SK-N-SH (cell line): Measurements from ENCODE around the gene GALM. TPM values are rescaled to one million over a fixed set of nuclear protein-coding genes. Genes with fewer than 3 reads are reported as not detected.

ENCODE experiments used
- CTCF ChIA-PET: fragments of 300-600, 350-600 bp; formaldehyde crosslinking; extraction: SDS; loops from one replicate; lab custom pipeline; 2021; lab: Yijun Ruan, JAX
- POLR2A ChIA-PET: fragments of 350-600 bp; sonication (Branson Sonifier 250); formaldehyde crosslinking; extraction: SDS; loops from one replicate; lab custom pipeline; 2020; ENCODE audit warnings: antibody characterized with exemption, inconsistent platforms; lab: Yijun Ruan, JAX
- DNase-seq: peaks from one replicate; pipeline ENCODE4 v3.0.0; 2012
- H2AFZ ChIP-seq: fragments of 200-600 bp; sonication (generic); 2 replicates; pipeline ENCODE4 v1.8.1; 2016; ENCODE audit warnings: antibody characterized with exemption, mild to moderate bottlenecking, low read depth
- H3F3A ChIP-seq: fragments of 200-600 bp; sonication (generic); replicated peaks from 2 replicates; pipeline ENCODE3; 2016; ENCODE audit warnings: antibody characterized with exemption, mild to moderate bottlenecking; ENCODE audit not compliant: insufficient read depth
- H3K27ac ChIP-seq, 2 experiments: fragments of 200-500 bp in 1 of 2; fragments of 200-600 bp in 1 of 2; sonication (Bioruptor generic) in 1 of 2; sonication (generic), shearing (Covaris generic) in 1 of 2; 2 replicates each; pipeline versions ENCODE4 v1.5.1 to v1.6.1; 2014 to 2016; ENCODE audit warnings: low read depth in 2 of 2, inconsistent platforms in 1 of 2, low read length in 1 of 2, mild to moderate bottlenecking in 1 of 2, mixed read lengths in 1 of 2
- H3K27me3 ChIP-seq: fragments of 200-600 bp; sonication (generic), shearing (Covaris generic); 2 replicates; pipeline ENCODE4 v1.6.1; 2016; ENCODE audit warnings: mixed run types; ENCODE audit not compliant: insufficient read depth
- H3K36me3 ChIP-seq, 2 experiments: fragments of 200-500 bp in 1 of 2; fragments of 200-600 bp in 1 of 2; sonication (Bioruptor generic) in 1 of 2; sonication (generic) in 1 of 2; replicated peaks in 1 of 2; 2 replicates each; pipeline versions ENCODE3 to v1.5.1; 2014 to 2016; ENCODE audit warnings: low read length in 1 of 2, mild to moderate bottlenecking in 1 of 2; ENCODE audit not compliant: insufficient read depth in 2 of 2, control insufficient read depth in 1 of 2
- H3K4me1 ChIP-seq, 2 experiments: fragments of 200-500 bp in 1 of 2; fragments of 200-600 bp in 1 of 2; sonication (Bioruptor generic) in 1 of 2; sonication (generic), shearing (Covaris generic) in 1 of 2; 2 replicates each; pipeline versions ENCODE4 v1.5.1 to v1.6.1; 2014 to 2016; ENCODE audit warnings: low read depth in 1 of 2, low read length in 1 of 2, mixed run types in 1 of 2; ENCODE audit not compliant: insufficient read depth in 2 of 2, control insufficient read depth in 1 of 2
- H3K4me2 ChIP-seq: fragments of 200-600 bp; sonication (generic), shearing (Covaris generic); 2 replicates; pipeline ENCODE4 v1.6.1; 2017; ENCODE audit warnings: mixed run types
- H3K4me3 ChIP-seq, 2 experiments: fragments of 200-500 bp in 1 of 2; fragments of 200-600 bp in 1 of 2; sonication (Bioruptor generic) in 1 of 2; sonication (generic), shearing (Covaris generic) in 1 of 2; 2 replicates each; pipeline versions ENCODE4 v1.5.1 to v1.8.1; 2014 to 2016; ENCODE audit warnings: low read depth in 2 of 2, inconsistent platforms in 1 of 2, low read length in 1 of 2, mild to moderate bottlenecking in 1 of 2, mixed read lengths in 1 of 2, moderate library complexity in 1 of 2
- H3K79me2 ChIP-seq: fragments of 200-600 bp; sonication (generic); 2 replicates; pipeline ENCODE4 v1.8.1; 2017; ENCODE audit warnings: mild to moderate bottlenecking; ENCODE audit not compliant: insufficient read depth
- H3K9ac ChIP-seq: fragments of 200-600 bp; sonication (generic); 2 replicates; pipeline ENCODE4 v1.6.1; 2017; ENCODE audit warnings: mixed run types
- H3K9me2 ChIP-seq: fragments of 200-600 bp; sonication (generic); 2 replicates; pipeline ENCODE4 v1.6.1; 2017; ENCODE audit warnings: mixed run types
- H3K9me3 ChIP-seq: fragments of 200-600 bp; sonication (generic); 2 replicates; pipeline ENCODE4 v1.6.1; 2017; ENCODE audit warnings: mixed run types, mild to moderate bottlenecking, moderate library complexity
- H4K20me1 ChIP-seq: fragments of 200-600 bp; sonication (generic); 2 replicates; pipeline ENCODE4 v1.6.1; 2017; ENCODE audit warnings: mild to moderate bottlenecking, mixed run types; ENCODE audit not compliant: insufficient read depth
- CHD2 ChIP-seq: fragments of 150-350 bp; IDR thresholded peaks from 2 replicates; pipeline ENCODE4 v1.6.1; 2018; ENCODE audit warnings: low read length; ENCODE audit not compliant: partially characterized antibody
- EP300 ChIP-seq, 2 experiments: IDR thresholded peaks; 2 replicates each; pipeline versions ENCODE4 v1.4.0 to v1.6.1; 2012; ENCODE audit warnings: borderline replicate concordance in 1 of 2, low read depth in 1 of 2, low read length in 1 of 2
- FOXJ3 ChIP-seq: sonication (generic); formaldehyde crosslinking; IDR thresholded peaks from 2 replicates; pipeline ENCODE4 v1.5.1; 2020; ENCODE audit warnings: mild to moderate bottlenecking, missing genetic modification reagents
- GABPA ChIP-seq: IDR thresholded peaks from 2 replicates; pipeline ENCODE4 v1.4.0; 2012; ENCODE audit warnings: low read depth, mild to moderate bottlenecking
- GATA2 ChIP-seq: sonication (generic); formaldehyde crosslinking; IDR thresholded peaks from 2 replicates; pipeline ENCODE4 v1.5.0; 2020; ENCODE audit warnings: mild to moderate bottlenecking, missing genetic modification reagents
- IRF3 ChIP-seq: fragments of 150-350 bp; IDR thresholded peaks from 2 replicates; pipeline ENCODE4 v1.6.1; 2016; ENCODE audit warnings: mild to moderate bottlenecking, low read depth, low read length
- MEF2A ChIP-seq: IDR thresholded peaks from 2 replicates; pipeline ENCODE4 v1.4.0; 2012; ENCODE audit warnings: low read depth, borderline replicate concordance
- MXI1 ChIP-seq: IDR thresholded peaks from 2 replicates; pipeline ENCODE4 v1.6.1; 2012; ENCODE audit warnings: mild to moderate bottlenecking, low read depth, low read length, improper control_type of control experiment
- NFIC ChIP-seq: IDR thresholded peaks from 2 replicates; pipeline ENCODE4 v1.4.0; 2012; ENCODE audit warnings: borderline replicate concordance
- POLR2AphosphoS5 ChIP-seq: IDR thresholded peaks from 2 replicates; pipeline ENCODE4 v1.6.1; 2012; ENCODE audit warnings: low read depth, low read length
- RAD21 ChIP-seq: IDR thresholded peaks from 2 replicates; pipeline ENCODE4 v1.6.1; 2012; ENCODE audit warnings: mild to moderate bottlenecking, low read length
- RCOR1 ChIP-seq: fragments of 150-350 bp; IDR thresholded peaks from 2 replicates; pipeline ENCODE4 v1.6.1; 2017; ENCODE audit warnings: antibody characterized with exemption, low read length
- RFX5 ChIP-seq: IDR thresholded peaks from 2 replicates; pipeline ENCODE4 v1.6.1; 2012; ENCODE audit warnings: mild to moderate bottlenecking, improper control_type of control experiment, low read length
- SIN3A ChIP-seq: IDR thresholded peaks from 2 replicates; pipeline ENCODE4 v1.6.1; 2012; ENCODE audit warnings: low read depth, mild to moderate bottlenecking, low read length, moderate library complexity, borderline replicate concordance
- TAF1 ChIP-seq: IDR thresholded peaks from 2 replicates; pipeline ENCODE4 v1.6.1; 2012; ENCODE audit warnings: low read depth, mild to moderate bottlenecking, low read length, moderate library complexity, borderline replicate concordance
- TCF12 ChIP-seq: IDR thresholded peaks from 2 replicates; pipeline ENCODE4 v1.4.0; 2012
- WGBS: methylation state at CpG from one replicate; pipeline ENCODE4 v1.1.6; 2017; ENCODE audit warnings: low lambda C conversion rate; 5-methylcytosine and 5-hydroxymethylcytosine counted together
- polyA plus RNA-seq, 3 experiments: library from polyadenylated mRNA; depleted of rRNA; stranded (reverse); fragments of >200 nt; gene quantifications; 2 replicates each; pipeline ENCODE4 v1.2.3, GENCODE V29; 2012
- TF ChIP-seq, protein P1 (sequence below): IDR thresholded peaks from 2 replicates; pipeline ENCODE4 v1.4.0; 2012; ENCODE audit warnings: low read depth

Gene GALM
- polyA plus RNA-seq, 1 of the 3 experiments (the other 2 are of a cell fraction) = 17.9 TPM

DNA sequence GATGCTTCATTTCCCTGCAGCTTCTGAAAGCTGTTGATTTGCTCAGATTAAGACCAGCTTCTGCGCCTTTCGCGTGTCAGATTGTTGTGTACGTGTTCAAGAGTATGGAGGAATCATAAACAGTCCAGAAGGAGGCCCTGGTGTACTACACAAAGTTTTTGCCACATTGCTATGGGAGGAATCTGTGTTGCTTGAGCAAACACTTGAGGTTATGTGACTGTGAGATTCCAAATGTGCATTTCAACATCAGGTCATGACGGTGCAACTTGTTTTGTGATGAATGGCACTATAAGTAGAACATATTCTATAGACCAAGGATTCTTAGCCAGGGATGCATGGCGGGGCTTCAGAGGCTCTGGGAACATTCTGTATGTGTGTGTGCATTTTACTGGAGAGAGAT, 50.3 kb downstream of the GALM start (continued):
- TF ChIP-seq GABPA = no peak

DNA sequence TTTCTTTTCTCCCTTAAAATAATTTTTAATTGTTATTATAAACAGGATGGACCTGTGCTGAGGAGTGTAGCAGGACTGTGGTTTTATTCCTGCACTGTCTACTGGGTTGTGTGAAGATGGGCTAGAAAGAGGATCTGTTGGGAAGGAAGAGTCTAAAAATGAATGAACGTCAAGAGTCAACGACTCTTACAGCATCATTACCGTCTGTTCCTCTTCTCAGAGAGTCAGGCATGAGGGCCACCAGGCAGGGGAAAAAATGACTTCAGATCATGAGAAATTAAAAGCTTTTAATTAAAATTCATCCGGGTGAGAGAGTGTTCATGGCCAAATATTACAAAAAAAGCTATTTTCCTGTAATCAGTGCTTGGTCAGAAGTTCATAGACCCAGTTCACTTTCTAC, 52.7 kb downstream of the GALM start:
- H3K9me2 ChIP-seq = no peaks in the 10 kb centered on the region
- no peak overlapping the region for H3K9ac ChIP-seq
- TF ChIP-seq MXI1 (no peak), TAF1 (no peak), CHD2 (no peak)
- no peak overlapping the region for H3K4me2 ChIP-seq
- H3K4me1 ChIP-seq = no peaks in the 10 kb centered on the region
- no peaks in the 10 kb centered on the region for H3K9me3 ChIP-seq
- H2AFZ ChIP-seq = no peak overlapping the region
- no peaks in the 10 kb centered on the region for H4K20me1 ChIP-seq
- ChIA-PET POLR2A (interaction anchor here (2.5 kb wide), 1 partner anchor 33 kb away, joined by 6 read pairs; the partner anchor contains the start of gene SRSF7), CTCF (interaction anchor here (0.8 to 2.3 kb wide), 5 partner anchors 23 to 401 kb away, joined by 3 to 7 read pairs (median 3); no protein-coding TSS in a partner anchor)
- H3K79me2 ChIP-seq = no peaks in the 10 kb centered on the region
- H3K36me3 ChIP-seq = no peaks in the 10 kb centered on the region
- no peak overlapping the region for H3K4me3 ChIP-seq
- H3K27me3 ChIP-seq = no peaks in the 10 kb centered on the region
- WGBS = 93% methylated on average over 4 of the region's 4 CpGs
- no peak overlapping the region for H3K27ac ChIP-seq
- H3F3A ChIP-seq = peaks cover 3% of the 10 kb centered on the region
- DNase-seq = no peak

- Histone ChIP-seq H3K9me3 (no peaks in the 10 kb centered on the region), H3K27me3 (no peaks in the 10 kb centered on the region), H3K36me3 (no peaks in the 10 kb centered on the region), H3K79me2 (no peaks in the 10 kb centered on the region), H3K4me1 (no peaks in the 10 kb centered on the region), H3F3A (peaks cover 5% of the 10 kb centered on the region), H4K20me1 (no peaks in the 10 kb centered on the region), H3K27ac (no peak overlapping the region), H2AFZ (no peak overlapping the region), H3K4me2 (no peak overlapping the region), H3K9ac (no peak overlapping the region), H3K9me2 (no peaks in the 10 kb centered on the region), H3K4me3 (no peak overlapping the region)
- ChIA-PET POLR2A (interaction anchor here (2.5 kb wide), 1 partner anchor 32 kb away, joined by 6 read pairs; the partner anchor contains the start of gene SRSF7), CTCF (interaction anchor here (1.6 kb wide), 2 partner anchors 138 to 183 kb away, joined by 4 to 10 read pairs; no protein-coding TSS in a partner anchor)
- WGBS = 93% methylated on average over 12 of the region's 12 CpGs
- no peak for TF ChIP-seq FOXJ3 (CRISPR knock-in tag)
- no peak for TF ChIP-seq POLR2AphosphoS5
- no peak for TF ChIP-seq RCOR1
- no peak for TF ChIP-seq GABPA
- no peak for TF ChIP-seq GATA2 (CRISPR knock-in tag)
- no peak for TF ChIP-seq RAD21
- no peak for TF ChIP-seq TCF12
- TF ChIP-seq CHD2 = no peak
- TF ChIP-seq RFX5 = no peak
- TF ChIP-seq IRF3 = no peak
- TF ChIP-seq, protein P1, sequence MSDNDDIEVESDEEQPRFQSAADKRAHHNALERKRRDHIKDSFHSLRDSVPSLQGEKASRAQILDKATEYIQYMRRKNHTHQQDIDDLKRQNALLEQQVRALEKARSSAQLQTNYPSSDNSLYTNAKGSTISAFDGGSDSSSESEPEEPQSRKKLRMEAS = no peak
- no peak for TF ChIP-seq SIN3A
- TF ChIP-seq NFIC = no peak
- no peak for TF ChIP-seq MEF2A
- no peak for TF ChIP-seq EP300 (IDR thresholded peaks at IDR 0.05; ENCODE audit: borderline replicate concordance in 1 of 2, low read depth in 1 of 2, low read length in 1 of 2)
- DNase-seq = no peak
These were observed 53.8 kb downstream of the GALM start for GRCh38 chr2:38719706-38720105.
